ENCODE measurements around the gene GJD3. TPM values are rescaled to one million over a fixed set of nuclear protein-coding genes. Genes with fewer than 3 reads are reported as not detected.

The GJD3 gene
- total RNA-seq, 2 donors from 2014 or later: 0.82 to 5.3 TPM

DNA sequence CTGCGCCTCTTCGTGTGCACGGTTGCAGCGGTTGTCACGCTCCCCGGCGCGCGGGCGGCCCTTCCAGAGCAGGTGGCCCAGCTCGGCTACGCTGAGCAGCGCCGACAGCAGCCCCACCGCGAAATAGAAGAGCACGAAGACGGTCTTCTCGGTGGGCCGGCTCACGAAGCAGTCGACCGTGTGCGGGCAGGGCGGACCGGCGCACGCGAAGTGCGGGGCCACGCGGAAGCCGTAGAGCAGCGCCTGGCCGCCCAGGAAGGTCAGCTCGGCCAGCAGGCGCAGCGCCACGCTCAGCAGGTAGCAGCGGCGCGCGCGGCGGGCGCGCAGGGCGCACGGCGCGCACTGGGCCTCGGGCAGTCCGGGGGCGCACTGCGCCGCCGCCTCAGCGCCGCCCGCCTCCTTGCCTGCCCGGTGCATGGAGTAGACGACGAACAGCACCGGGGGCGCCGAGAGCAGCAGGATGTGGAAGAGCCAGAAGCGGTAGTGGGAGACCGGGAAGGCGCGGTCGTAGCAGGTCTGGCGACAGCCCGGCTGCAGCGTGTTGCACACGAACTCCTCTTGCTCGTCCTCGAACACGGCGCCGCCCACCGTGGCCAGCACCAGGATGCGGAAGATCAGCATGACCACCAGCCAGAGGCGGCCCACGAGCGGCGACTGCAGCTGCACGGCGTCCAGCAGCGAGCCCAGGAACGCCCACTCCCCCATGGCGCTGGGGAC, 1.3 kb downstream of the GJD3 start:
- no peak overlapping the region for H3K27ac ChIP-seq

DNA sequence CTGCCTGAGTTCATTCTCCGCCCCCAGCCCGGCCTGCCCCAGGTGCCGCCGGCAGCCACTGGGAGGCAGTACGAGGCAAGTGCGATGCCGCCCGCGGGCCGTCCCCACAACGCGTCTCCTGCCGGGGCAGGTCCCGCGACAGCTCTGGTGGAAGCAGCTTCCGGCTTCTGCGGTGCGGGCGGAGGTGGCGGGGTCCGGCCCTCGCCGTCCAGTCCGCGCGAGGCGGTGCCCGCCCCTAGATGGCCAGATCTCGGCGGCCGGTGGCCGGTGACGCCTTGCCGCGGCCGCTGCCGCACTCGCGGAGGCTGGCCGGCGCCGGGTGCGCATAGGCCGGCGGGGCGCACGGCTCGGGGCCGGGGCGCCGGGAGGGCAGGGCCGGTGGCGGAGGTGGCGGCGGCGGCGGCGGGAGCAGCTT, 1.8 kb downstream of the GJD3 start:
- 0% methylated on average over 25 of the region's 58 CpGs for WGBS
- no peaks in the 10 kb centered on the region for H3K9me3 ChIP-seq
- peak overlapping the region; percentile 38 to 42 for H3K4me3 ChIP-seq
- intact Hi-C loops (cut with DNase I): loop anchor here (5.0 kb wide), 1 partner anchor 170 kb away; no protein-coding TSS in a partner anchor
- no peak overlapping the region for H3K27ac ChIP-seq
- DNase-seq (ENCODE audit: low spot score): no peak
- no peaks in the 10 kb centered on the region for H3K27me3 ChIP-seq (replicated peaks; ENCODE audit: insufficient read depth)
- no peaks in the 10 kb centered on the region for H3K4me1 ChIP-seq (replicated peaks)
- TF ChIP-seq CTCF (IDR thresholded peaks at IDR 0.05) (peak in 2 of 4 experiments; percentile 52 to 80), POLR2AphosphoS5 (IDR thresholded peaks at IDR 0.05) (no peak)
- no peaks in the 10 kb centered on the region for H3K36me3 ChIP-seq

More for the DNA sequence above, 1.3 kb downstream of the GJD3 start:
- Histone ChIP-seq H3K4me3 (peak overlapping the region; percentile 38 to 42), H3K4me1 (replicated peaks) (no peaks in the 10 kb centered on the region), H3K9me3 (no peaks in the 10 kb centered on the region), H3K36me3 (no peaks in the 10 kb centered on the region), H3K27me3 (replicated peaks; ENCODE audit: insufficient read depth) (no peaks in the 10 kb centered on the region)
- DNase-seq (ENCODE audit: low spot score): no peak
- intact Hi-C loops (cut with DNase I): loop anchor here (5.0 kb wide), 1 partner anchor 169 kb away; no protein-coding TSS in a partner anchor
- TF ChIP-seq POLR2A (IDR thresholded peaks at IDR 0.05) (no peak), POLR2AphosphoS5 (IDR thresholded peaks at IDR 0.05) (no peak), CTCF (IDR thresholded peaks at IDR 0.05) (no peak)
- WGBS: 2% methylated on average over 58 of the region's 91 CpGs

DNA sequence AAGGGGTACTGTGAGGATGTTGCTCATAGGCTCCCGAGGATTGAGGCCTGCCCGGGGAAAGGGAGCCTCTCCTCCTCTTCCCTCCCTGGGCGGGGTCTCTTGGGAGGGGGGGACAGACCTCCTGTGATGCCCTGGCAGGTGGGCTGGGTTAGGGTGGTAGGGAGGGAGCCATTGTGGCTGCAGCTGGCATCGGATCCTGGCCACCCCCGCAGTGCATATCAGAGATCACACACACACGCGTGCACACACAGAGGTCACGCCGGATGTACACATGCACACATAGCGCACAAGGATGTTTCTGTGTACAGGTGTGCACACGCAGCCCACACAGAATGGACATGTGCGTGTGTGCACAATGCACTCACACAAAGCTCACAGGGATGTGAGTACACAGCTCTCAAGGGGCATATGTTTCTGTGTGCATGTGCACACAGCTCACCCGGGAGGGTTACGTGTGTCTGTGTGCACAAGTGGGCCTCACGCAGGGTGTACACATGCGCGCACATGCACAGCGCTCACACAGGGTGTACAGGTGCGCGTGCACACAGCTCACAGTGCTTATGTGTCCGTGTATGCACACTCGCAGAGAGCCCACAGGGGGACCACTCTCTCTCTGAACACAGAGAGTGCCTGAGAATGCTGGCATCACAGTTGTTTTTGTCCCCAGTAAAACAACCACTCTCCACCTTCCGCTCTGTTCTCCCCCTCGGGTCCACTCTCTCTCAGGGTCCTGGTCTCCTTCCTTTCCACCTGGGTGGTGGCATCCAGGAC, 2.4 kb downstream of the GJD3 start:
- no peaks in the 10 kb centered on the region for H3K27me3 ChIP-seq (replicated peaks; ENCODE audit: insufficient read depth)
- H3K36me3 ChIP-seq: no peaks in the 10 kb centered on the region
- H3K4me3 ChIP-seq: peak overlapping the region; percentile 38 to 42
- intact Hi-C loops (cut with DNase I): loop anchor here (5.0 kb wide), 1 partner anchor 170 kb away; no protein-coding TSS in a partner anchor
- TF ChIP-seq POLR2AphosphoS5 (IDR thresholded peaks at IDR 0.05): no peak
- TF ChIP-seq POLR2A (IDR thresholded peaks at IDR 0.05): no peak
- TF ChIP-seq CTCF (IDR thresholded peaks at IDR 0.05): peak in 1 of 4 experiments; percentile 27
- no peaks in the 10 kb centered on the region for H3K9me3 ChIP-seq
- no peak for DNase-seq (ENCODE audit: low spot score)
- WGBS: 78% methylated on average over 24 of the region's 24 CpGs
- H3K27ac ChIP-seq: no peak overlapping the region
- no peaks in the 10 kb centered on the region for H3K4me1 ChIP-seq (replicated peaks)

DNA sequence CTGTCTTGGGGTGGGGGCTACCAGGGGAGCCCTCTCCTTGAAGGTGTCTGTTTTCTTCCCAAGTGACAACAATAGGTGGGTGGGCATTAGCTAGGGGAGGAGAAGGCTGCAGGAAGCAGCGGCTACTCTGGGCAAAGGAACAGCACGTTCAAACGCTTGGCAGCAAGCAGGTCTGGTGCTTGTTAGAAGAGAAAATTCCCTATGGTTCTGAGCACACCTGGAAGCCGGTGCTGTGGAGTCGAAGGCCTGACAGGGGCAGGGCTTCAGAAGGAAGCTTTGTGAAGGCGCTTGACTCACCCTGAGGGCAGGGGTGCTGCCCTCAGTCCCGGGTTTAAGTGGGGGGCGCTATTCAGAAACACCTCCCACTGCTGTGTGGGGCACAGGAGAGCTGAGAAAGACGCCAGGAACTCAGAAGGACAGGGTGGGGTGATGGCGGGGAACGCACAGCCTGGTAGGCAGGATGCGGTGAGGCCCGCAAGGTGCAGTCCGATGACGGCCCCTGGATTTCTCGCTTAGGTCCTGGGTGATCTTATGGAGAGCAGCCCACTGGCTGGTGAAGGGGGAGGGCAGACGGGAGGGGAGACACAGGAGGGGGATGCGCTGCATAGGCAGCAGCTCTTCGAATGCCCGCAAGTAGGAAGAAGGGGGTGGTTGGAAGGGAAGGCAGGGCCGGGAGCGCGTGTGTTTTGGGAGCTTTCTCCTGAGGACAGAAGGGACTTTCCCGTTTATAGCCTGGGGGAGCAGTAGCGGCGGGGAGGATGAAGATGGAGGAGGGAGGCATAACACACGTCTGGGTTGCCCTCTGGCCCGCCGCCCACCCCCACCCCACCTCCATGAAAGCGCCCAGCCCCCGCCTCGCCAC, 3.2 kb downstream of the GJD3 start:
- 66% methylated on average over 32 of the region's 32 CpGs for WGBS
- no peak for TF ChIP-seq POLR2A (IDR thresholded peaks at IDR 0.05)
- no peak for TF ChIP-seq POLR2AphosphoS5 (IDR thresholded peaks at IDR 0.05)
- TF ChIP-seq CTCF (IDR thresholded peaks at IDR 0.05): no peak

More for the DNA sequence above, 3.2 kb downstream of the GJD3 start:
- no peaks in the 10 kb centered on the region for H3K36me3 ChIP-seq
- H3K4me3 ChIP-seq: no peak overlapping the region
- DNase-seq (ENCODE audit: low spot score): no peak
- H3K4me1 ChIP-seq (replicated peaks): no peaks in the 10 kb centered on the region
- intact Hi-C loops (cut with DNase I): loop anchor here (5.0 kb wide), 1 partner anchor 171 kb away; no protein-coding TSS in a partner anchor
- H3K27me3 ChIP-seq (replicated peaks; ENCODE audit: insufficient read depth): no peaks in the 10 kb centered on the region
- H3K27ac ChIP-seq: no peak overlapping the region
- no peaks in the 10 kb centered on the region for H3K9me3 ChIP-seq

Data from prostate gland (tissue), 2 donors.